Activated naive CD4-positive, alpha-beta T cell treated with Interleukin-2 at 50 U/mL for 16 hours (primary cell): ENCODE results near the gene NUDT22.
A peak's percentile ranks its signal among the peaks of the same experiment; 100 is the strongest.
"Not testable (repeated sequence)": the region's sequence is repeated elsewhere in the genome, so short reads cannot be mapped to it uniquely, and the experiment has no call there.

ENCODE experiments used
- DNase-seq: peaks from one replicate; pipeline ENCODE4 v3.0.0-alpha.2; 2020

The NUDT22 gene

DNA sequence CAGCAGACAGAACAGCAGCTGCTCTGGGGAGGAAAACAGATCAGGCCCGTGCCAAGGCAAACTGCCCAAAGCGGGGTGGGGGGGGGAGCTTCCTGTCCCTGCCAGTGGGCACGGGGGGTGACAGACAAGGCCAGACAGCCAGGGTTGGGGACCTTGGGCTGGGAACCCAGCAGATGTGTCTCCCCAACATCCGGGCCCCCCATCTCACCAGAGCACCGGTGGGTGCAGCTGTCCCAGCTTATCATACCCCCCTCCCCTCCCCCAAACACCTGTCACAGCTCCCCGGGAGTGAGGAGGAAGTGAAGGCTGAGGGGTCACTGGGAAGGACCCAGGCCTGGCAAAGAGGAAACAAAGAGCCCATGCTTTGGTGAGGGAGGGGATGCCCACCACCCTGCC is 19.3 kb downstream of the NUDT22 start:
- DNase-seq: no peak

DNA sequence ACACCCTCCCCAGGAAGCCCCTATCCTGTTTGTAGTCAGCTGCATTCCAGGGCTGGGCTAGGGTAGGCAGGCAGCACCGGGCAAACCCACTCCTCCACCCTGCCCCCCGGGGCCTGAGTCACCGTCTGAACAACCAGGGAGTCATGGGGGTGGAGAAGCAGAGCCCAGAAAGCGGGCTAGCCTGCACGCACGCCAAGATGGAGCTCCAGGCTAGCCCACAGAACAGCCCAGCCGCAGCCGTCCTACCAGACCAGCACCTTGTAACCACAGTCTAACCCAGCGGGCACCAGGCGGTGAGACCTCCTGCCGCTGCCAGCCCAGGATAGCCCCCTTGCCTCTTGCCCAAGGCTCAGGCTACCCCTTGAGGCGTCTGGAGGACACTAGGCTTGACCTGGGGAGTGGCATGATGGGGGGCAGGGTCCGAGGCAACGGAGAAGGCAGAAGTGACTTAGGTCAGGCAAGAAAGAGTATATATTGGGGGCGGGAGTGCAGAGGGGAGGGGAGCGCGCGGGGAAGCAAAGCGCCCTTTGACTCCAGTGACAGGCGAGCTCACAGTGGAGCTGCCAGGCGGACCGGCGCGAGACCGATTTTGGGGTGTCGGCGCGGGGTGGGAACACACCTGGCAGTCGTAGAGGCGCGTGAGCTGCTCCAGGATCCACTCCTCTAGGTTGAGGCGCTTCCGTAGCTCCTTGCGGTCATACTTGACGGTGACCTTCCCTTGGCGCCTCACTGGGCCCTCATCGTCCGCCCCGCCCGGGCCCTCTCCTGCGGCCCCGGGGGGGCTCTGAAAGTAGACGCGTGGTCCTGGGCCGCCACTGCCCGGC is 19.9 kb downstream of the NUDT22 start:
- DNase-seq: peak; percentile 84

DNA sequence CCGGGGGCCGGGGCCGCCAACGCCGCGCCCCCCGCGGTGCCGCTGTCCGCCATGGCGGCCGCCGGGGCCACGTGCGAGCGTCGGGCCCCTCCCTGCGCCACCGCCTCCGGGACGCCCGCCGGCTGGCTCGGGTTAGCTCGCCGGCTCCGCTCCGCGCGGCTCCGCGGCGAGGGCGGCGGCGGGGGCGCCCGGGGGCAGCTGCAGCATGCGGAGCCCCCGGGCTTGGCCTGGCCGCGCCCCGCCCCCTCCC is 20.5 kb downstream of the NUDT22 start:
- not testable (repeated sequence) for DNase-seq

DNA sequence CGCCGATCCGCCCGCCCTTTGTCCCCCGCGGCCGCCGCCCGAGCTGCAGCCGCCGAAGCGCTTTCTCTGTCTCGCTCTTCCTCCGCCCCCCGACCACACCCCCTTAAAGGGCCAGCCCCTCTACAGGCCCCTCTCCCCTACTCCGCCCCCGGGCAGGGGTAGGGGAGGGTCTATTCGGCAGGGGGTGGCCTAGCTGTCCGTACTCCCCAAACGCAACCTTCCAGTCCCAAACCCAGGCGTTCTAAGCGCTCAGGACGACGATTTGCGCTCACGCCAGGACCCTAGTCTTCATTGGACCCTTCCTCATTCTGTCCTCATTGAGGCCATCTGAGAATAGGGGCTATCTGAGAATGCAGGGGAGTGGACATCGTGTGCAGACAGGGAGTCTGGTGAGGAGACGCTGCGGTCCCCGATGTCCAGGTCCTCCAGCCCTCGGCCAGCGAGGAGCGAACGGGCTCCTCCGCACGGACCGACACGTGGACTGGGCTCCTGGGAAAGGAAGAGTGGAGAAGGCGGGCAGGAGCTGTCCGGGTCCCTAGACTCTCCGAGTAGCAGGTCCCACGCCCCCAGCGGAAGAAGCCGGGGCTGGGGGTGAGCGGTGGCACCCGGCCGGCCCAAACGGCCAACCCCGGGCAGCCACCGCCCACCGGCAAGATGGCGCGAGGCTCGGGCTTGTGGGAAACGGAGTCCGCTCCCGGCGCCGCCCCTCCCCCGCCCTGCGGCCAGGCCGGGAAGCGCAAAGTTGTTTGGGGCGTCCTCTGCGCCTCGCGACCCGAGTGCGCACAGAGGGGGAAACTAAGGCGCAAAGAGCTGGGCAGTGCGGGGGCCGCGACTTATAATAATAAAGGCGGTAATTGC is 21.0 kb downstream of the NUDT22 start, which contains the start of gene PPP1R14B:
Gene PPP1R14B (minus strand): TSS at position 73 of the 858 bp plus-strand sequence. CDS start 270 bp downstream, outside the sequence.
- peak; percentile 86 for DNase-seq

DNA sequence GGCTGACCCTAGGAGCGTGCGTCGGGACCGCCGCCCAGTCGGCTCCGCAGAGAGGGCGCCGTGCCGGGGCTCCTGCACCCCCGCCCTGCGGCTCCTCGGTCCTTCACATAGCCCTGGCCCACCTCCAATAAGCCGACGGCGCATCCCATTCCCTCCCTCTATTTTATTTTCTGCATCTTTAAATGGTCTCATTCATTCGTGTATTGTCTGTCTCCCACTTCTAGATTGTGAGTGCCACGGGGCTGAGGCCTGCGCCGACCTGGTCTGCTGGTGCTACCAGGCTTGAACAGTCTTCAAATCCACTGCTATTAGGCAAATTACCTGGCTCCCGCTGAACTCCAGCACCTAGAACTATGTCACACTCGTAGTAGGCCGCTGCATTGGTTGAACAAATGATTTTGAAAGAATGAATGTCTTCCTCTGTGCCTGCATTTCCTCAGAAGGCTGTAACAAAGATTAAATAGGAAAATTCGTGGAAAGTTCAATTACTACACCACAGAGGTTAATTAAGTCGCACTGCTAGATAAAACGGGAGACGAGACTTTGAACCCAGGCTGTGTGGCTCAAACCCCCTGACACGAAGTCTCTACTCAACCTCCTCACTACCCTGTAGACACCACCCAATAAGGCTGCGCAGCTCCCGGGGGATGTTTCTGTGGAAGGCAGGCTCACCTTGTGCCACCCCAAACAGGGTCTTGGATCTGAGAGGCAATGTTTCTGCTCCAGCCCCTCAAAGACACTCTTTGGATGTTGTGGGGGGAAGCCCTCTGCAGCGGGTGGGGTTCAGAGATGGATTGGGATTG is 21.9 kb downstream of the NUDT22 start:
- no peak for DNase-seq

DNA sequence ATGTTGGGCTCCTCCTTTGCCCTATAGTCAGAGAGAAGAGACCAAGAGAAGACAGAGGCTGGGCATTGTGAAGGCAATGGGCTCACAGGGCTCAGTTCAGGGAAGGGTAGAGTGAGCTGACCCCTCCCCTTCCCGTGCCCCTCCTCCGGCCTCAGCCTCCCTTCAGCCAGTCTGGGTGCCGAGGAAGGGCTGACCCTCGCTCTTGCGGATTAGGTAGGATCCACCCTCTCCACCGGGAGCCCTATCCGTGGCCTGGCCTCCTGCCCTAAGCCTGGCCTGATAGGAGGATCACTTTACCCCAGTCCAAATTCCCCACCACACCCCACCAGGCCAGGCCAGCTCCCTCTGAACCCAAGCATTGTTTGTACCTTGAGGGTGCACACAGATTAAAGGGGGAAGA is 22.5 kb downstream of the NUDT22 start:
- no peak for DNase-seq

DNA sequence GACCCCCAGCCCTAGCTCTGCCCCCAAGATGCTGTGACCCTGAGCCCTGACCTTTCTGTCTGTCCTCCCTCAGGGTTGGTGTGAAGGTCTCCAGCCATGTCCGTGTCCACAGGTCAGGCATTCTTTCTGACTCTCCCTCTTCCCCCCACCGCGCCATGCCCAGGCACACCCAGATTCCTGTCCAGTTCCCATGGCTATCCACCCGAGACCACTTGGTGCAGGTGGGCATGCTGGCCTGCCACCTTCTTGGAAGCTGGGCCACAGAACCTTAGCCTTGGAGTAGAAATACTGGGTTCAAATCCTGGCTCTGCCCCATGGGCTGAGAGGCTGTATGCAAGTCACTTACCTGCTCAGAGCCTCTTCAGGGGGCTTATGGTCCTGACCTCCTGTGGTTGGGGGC is 23.0 kb downstream of the NUDT22 start:
- DNase-seq: no peak

DNA sequence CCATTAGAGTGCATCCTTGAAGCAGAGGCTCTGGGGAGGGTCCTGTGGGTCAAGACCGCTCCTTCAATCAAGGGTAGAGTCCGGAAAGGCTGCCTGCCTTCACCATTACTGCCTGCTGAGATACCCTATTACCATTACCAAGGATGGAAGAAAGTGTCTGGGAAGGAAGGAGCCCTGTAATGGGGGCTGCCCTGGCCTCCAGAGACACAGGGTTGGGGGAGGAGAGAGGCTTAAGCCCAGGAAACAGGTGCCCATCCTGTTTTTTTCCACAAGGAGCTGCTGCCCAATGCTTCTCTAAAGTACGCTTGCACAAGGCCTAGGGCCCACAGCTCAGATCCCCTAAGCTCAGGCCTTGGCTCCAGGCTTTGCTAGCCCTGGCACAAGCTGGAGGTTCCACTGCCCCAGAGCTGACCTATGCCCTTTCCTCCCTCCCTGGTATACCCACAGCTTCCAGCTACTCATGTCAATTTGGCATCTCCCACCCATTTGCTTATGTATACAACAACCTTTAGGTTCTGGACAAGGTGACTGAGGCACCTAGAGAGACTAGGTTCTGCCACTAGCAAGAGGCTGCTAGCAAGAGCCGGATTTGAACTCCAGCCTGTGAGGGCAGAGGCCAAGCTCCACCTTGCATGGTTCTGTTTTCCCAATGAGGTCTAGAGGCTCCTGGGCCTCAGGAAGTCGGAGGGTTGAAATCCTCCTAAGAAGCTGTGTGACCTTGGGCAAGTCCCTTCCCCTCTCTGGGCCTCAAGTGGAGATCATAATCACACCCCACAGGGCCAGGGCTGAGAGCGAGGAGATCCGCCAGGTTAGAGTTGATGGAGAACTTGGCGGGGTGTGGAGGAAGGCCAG is 23.7 kb downstream of the NUDT22 start:
- no peak for DNase-seq

DNA sequence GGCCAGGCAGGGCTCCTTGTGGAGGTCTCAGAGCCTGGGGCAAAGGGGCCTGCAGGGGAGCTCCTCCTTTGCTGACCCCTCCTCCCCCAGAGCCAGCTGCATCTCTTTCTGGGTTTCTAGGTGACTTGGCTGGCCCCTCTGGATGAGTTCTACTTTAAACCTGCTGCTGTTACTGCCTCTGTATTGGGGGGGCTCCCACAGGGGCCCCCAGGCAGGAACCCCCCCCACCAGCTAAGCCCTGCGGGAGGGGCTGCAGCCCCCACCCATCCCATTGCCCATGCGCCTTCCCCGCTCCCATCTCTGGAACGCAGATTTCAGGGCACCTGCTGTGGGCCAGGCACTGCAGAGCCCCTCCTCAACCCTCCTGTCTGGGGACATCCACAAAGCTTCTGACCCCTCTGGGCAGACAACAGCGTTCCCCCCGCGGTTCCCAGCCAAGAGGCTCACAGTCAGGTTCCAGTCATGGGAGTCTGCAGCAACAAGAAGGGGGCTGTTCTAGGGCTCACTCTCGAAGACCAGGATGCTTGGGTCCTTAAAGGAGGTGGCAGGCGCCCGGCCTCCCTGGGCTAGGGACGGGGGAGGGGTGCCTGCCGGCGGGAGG is 24.4 kb downstream of the NUDT22 start:
- no peak for DNase-seq

DNA sequence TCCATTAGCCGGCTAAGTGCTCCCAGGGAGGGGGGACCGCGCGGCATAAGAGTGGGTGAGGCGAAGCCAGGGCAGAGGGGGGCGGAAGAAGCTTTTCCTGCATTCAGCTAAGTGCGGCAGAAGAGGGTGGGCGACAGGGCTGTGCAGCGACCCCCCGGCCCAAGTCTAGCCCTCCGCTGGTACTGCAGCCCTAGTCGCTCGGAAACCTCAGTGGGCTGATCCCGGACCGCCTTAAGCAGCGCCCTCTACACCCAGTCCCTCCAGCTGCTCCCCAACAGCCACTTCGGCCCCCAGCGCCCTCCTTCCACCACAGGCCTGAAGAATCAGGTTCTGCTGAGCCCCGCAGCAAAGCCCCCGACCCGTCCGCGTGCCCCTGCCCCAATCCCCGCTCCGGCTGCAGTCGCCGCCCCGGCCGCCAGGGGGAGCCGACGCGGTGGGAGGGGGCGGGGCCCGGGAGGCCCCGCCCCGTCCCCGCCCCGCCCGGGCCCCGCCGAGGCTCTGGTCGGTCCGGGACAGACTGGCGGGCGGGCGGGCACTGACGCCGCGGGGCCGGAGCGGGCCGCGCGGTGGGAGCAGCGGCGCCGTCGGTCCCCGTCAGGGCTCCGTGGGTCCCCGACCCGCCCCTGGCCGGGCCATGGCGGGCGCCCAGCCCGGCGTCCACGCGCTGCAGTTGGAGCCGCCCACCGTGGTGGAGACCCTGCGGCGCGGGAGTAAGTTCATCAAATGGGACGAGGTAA is 25.1 kb downstream of the NUDT22 start, which contains the start of gene PLCB3:
Gene PLCB3 (plus strand): TSS at position 515 of the 737 bp plus-strand sequence. CDS start 120 bp downstream, at position 635.
- peak; percentile 65 for DNase-seq

DNA sequence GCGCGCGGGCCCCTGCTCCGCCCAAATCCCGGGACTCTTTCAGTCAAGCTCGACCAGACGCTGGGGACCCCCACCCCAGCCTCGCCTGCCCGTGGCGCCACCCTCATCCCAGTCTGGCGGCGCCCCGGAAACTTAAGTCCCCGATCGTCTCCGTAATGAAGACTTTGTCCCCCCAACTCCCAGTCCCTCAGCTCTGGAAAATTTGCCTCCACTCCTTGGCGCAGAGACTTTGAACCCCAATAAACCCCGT is 25.6 kb downstream of the NUDT22 start:
- DNase-seq: no peak

DNA sequence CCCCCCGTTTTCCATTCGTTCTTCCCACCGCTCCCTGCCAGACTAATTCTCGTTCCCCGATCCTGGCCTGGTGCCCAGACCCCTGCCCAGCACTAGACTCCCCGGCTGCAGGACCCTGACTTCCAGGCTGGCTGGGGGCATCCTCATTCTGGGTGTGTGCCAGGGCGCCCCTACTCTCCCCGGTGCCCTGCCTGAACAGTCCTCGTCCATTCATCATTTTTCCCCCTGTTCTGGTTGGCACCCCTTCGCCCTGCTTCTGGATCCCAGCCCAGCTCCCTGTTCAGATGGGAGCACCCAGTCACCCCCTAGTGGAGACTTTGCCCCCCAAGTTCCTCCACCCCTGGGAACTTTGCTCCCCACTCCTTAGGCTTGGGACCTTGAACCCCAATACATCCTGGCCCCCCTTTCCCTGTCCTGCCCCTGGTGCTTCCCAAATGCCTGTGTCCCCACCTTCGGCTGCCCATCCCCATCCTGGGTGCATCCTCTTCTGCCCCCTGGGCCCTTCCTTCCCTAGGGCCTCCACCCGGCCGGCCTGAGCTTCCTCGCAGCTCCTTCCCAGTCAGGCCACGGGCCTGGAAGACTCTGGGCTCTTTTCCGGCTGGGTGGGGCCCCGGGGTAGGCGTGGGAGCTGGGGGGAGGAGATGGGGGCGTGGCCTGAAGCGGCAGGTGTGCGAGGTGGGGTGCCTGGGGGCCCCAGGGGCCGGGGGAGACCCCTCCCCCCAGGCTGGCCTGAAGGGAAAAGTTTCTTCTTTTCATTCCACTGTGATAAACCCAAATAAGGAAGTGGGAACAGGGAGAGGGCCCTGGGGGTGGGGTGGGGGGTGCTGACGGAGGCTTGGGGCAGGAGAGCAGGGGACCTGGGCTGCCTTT is 26.2 kb downstream of the NUDT22 start:
- DNase-seq: peak; percentile 20

DNA sequence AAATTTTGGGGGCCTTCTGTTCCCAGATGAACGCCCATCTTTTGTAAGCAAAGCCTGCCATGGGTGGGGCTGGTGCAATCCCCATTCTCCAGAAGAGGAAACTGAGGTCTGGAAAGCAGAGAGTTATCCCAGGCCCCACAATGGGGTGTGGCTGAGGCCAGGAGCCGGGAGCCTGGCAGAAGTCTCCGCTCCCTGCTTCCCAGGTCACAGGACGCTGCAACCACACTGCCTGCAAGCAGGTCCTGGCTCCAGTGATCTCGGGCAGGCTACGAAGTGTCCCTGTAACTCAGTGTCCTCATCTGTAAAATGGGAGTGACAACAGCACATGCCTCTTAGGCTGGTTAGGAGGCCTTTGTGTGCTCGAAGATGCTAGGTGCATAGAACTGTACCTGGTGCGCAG is 27.0 kb downstream of the NUDT22 start:
- no peak for DNase-seq

DNA sequence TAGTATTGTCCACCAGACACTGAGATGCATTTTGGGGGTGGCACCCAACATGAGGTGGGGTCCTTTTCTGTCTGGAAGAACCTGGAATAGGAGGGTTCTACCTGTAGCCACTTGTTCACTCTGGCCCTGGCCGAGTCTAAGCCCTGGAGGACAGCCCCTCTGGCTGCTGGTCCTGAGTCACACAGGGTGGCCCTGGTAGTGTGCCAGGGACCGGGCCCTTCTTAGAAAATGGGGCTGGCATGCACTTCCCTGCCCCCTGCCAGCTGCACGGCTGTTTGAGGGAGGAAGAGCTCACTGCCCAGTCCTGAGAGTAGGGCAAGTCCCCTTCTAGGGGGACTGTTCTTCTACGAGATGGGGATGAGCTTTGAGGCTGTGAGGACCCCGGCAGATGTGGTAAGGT is 27.4 kb downstream of the NUDT22 start:
- no peak for DNase-seq

DNA sequence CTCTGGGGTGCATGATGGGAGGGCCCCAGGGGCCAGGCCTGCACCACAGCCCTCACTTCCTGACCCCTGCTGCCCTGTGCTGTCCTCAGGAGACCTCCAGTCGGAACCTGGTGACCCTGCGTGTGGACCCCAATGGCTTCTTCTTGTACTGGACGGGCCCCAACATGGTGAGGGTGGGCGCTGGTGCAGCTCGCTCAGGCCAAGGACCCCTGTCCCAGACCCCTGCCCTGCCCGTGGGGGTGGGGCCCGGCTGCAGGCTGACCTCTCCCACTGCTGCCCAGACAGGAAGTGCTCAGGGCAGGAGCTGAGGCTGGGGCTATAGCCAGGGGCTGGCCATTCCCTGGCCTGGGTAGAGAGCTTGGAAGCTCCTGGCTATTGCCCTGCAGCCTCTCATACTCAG is 28.3 kb downstream of the NUDT22 start:
- no peak for DNase-seq

DNA sequence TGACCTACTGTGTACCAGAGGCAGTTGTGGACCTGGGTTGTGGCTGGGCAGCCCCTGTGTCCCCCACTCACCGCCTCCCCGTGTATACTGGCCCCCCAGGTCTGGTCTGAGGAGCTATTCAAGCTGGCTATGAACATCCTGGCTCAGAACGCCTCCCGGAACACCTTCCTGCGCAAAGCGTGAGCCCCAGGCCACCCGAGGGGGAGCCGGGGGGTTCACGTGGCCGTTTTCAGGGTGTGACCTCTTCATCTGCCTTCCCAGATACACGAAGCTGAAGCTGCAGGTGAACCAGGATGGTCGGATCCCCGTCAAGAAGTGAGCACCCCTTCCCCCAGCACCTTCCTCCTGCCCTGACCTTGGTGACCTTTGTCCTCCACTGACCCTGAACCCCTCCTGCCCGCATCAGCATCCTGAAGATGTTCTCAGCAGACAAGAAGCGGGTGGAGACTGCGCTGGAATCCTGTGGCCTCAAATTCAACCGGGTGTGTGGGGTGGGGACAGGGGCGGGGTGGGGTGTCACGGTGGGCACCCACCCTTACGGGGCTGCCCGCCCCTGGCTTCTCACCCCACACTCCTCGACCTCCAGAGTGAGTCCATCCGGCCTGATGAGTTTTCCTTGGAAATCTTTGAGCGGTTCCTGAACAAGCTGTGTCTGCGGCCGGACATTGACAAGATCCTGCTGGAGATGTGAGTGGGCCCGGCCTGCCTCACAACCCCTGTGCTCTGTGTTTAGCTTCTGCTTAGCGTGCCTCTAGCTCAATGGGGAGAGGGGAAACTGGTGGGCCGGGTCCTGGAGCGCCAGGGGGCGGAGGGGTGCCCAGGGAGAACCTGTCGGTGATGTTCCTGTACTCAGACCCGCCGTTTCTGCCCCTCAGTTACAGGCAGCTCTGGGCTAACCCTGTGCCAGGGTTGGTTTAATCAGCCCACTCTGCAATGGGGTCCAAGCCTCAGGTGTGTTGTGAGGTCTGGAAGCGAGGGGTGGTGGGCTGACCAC is 29.4 kb downstream of the NUDT22 start:
- no peak for DNase-seq

DNA sequence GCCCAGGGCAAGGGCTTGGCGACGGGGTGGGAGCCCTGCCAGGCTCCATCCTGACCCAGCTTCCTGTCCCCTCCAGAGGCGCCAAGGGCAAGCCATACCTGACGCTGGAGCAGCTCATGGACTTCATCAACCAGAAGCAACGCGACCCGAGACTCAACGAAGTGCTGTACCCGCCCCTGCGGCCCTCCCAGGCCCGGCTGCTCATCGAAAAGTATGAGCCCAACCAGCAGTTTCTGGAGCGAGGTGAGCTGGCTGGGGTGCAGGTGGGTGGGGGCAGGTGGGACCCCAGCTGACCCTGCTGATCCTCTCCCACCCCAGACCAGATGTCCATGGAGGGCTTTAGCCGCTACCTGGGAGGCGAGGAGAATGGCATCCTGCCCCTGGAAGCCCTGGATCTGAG is 30.2 kb downstream of the NUDT22 start:
- DNase-seq: no peak

DNA sequence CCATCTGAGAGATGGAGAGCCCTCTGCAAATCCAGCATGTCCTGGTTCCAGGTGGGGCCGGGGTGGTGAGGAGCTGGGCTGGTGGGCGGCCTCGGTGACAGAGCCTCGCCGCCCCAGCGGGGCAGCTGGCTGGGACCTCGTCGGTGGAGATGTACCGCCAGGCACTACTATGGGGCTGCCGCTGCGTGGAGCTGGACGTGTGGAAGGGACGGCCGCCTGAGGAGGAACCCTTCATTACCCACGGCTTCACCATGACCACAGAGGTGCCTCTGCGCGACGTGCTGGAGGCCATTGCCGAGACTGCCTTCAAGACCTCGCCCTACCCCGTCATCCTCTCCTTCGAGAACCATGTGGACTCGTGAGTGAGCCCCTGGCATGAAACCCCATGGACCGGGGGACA is 32.3 kb downstream of the NUDT22 start:
- no peak for DNase-seq

DNA sequence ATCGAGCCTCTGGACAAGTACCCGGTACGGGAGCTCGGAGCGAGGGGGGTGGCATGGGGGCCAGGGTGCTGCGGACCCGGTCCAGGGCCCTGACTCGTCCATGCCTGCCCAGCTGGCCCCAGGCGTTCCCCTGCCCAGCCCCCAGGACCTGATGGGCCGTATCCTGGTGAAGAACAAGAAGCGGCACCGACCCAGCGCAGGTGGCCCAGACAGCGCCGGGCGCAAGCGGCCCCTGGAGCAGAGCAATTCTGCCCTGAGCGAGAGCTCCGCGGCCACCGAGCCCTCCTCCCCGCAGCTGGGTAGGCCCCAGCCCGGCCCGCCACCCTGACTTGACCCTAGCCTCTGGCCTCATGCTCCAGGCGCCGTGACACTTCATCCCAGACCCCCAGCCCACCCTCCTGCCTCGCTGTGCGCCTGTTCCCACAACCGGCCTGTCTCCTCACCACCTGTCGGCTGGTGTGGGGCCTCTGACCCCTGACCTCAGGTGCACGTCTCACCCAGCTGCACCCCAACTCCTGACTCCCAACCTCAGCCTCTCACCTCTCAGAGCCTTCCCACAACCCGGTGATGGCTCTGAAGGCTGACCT is 33.0 kb downstream of the NUDT22 start:
- DNase-seq: no peak
